ENCODE data around the gene USP12.

Gene USP12

GRCh38 chr13:27174766-27175455 lies 3.3 kb upstream of the USP12 start:
- Mint-ChIP-seq H3K36me3 (ENCODE audit: low read depth) (no peaks in the 10 kb centered on the region), H3K27me3 (ENCODE audit: low read depth, poor library complexity) (peaks cover 19% of the 10 kb centered on the region), H3K27ac (no peak overlapping the region), H3K9me3 (no peaks in the 10 kb centered on the region), H3K4me1 (peaks cover 22% of the 10 kb centered on the region), H3K4me3 (no peak overlapping the region)
- TF ChIP-seq, protein P1, sequence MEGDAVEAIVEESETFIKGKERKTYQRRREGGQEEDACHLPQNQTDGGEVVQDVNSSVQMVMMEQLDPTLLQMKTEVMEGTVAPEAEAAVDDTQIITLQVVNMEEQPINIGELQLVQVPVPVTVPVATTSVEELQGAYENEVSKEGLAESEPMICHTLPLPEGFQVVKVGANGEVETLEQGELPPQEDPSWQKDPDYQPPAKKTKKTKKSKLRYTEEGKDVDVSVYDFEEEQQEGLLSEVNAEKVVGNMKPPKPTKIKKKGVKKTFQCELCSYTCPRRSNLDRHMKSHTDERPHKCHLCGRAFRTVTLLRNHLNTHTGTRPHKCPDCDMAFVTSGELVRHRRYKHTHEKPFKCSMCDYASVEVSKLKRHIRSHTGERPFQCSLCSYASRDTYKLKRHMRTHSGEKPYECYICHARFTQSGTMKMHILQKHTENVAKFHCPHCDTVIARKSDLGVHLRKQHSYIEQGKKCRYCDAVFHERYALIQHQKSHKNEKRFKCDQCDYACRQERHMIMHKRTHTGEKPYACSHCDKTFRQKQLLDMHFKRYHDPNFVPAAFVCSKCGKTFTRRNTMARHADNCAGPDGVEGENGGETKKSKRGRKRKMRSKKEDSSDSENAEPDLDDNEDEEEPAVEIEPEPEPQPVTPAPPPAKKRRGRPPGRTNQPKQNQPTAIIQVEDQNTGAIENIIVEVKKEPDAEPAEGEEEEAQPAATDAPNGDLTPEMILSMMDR (IDR thresholded peaks at IDR 0.05): no peak
- no peak for DNase-seq

- H3K4me1 Mint-ChIP-seq: peaks cover 43% of the 10 kb centered on the region
- no peaks in the 10 kb centered on the region for H3K9me3 Mint-ChIP-seq
- no peak for DNase-seq
- H3K4me3 Mint-ChIP-seq: peak overlapping the region; percentile 86
- TF ChIP-seq, protein P1 (IDR thresholded peaks at IDR 0.05): no peak
- peak overlapping the region; percentile 4 for H3K27ac Mint-ChIP-seq
- no peaks in the 10 kb centered on the region for H3K36me3 Mint-ChIP-seq (ENCODE audit: low read depth)
- H3K27me3 Mint-ChIP-seq (ENCODE audit: low read depth, poor library complexity): peaks cover 14% of the 10 kb centered on the region
Measured at GRCh38 chr13:27172495-27172842, 858 bp upstream of the USP12 start.

DNA sequence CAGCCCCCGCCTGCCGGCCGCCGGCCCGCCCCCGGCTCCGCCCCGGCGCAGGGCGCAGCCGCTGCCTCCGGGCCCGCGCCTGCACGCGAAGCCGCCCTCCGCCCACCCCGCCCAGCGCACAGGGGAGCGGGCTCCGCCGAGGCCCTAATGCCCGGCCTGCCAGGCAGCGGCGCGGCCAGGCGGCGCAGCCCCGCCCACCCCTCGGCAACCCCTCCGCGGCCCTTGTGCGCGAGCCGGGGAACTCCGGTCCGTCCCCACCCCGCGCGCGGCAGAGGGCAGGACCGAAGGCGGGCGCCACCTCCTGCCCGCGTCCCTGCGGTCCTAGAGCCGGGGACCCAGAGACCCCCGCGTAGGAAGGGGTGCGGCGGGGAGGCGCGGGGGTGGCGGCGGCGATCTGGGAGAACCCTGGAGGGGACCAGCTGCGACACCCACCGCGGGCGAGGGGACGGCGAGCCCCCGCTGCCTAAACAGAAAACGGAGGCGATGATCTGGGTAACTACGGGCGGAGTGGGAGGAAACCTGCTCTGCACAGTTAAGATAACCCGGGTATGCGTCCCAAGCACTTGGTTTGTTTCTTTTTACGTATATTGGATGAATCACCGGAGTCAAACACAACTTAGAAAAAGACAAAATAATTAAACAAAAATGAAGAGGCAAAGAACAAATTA lies 350 bp upstream of the USP12 start:
- Mint-ChIP-seq H3K4me3 (peak overlapping the region; percentile 86), H3K4me1 (peaks cover 43% of the 10 kb centered on the region), H3K36me3 (ENCODE audit: low read depth) (no peaks in the 10 kb centered on the region), H3K27me3 (ENCODE audit: low read depth, poor library complexity) (peaks cover 11% of the 10 kb centered on the region), H3K27ac (peak overlapping the region; percentile 4), H3K9me3 (no peaks in the 10 kb centered on the region)
- TF ChIP-seq, protein P1 (IDR thresholded peaks at IDR 0.05): no peak
- peak; percentile 94 for DNase-seq

DNA sequence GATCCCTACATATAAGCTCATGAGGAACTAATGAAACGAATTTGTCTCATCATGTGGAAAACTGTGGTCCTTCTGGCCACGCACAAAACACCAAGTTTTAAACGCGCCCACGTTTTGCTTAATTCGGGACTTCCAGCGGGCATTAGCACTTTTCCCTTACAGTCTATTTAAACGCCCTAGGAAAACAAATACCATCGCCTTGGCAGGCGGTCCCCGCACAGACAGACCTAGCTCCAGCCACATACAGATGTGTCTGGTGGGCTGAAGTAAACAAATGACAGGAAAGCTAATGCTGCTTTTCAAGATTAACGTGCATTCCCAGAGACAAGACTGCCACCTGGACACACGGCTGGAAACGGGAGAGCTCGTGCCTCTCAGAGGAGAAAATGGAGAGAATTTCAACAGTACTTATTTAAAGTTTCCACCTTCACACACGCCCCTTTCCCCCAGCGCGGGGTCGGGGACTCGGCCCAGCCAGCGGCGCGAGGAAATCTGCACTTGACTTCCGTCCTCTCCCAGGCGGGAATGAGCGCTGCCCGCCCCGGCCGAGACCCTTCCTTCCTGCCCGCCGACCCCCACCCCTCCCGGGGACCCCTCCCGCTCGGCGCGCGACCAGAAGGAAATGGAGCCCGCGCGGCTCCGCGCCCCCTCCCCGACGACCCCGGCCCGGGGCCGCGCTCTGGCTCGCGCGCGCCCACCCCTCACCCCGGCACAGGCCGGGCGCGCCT lies 931 bp downstream of the USP12 start:
- no peaks in the 10 kb centered on the region for H3K36me3 Mint-ChIP-seq (ENCODE audit: low read depth)
- peak; percentile 82 for DNase-seq
- H3K9me3 Mint-ChIP-seq: no peaks in the 10 kb centered on the region
- H3K4me3 Mint-ChIP-seq: peak overlapping the region; percentile 95
- H3K4me1 Mint-ChIP-seq: peaks cover 43% of the 10 kb centered on the region
- TF ChIP-seq, protein P1 (IDR thresholded peaks at IDR 0.05): no peak
- H3K27ac Mint-ChIP-seq: peak overlapping the region; percentile 96
- peaks cover 7% of the 10 kb centered on the region for H3K27me3 Mint-ChIP-seq (ENCODE audit: low read depth, poor library complexity)

DNA sequence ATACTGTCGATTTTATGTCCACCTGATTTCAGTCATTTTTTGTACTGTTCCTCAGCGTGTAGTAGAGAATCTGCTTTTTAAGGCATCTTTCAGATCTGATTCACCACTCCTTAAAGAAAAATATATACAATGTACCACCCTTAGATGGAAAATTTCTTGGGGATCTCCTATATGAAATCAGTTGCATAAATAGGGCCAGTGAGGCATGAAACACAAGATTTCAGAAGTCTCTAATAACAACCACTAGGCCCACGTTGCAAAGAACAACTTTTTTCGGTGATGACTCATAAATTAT lies 1.4 kb downstream of the USP12 start:
- H3K27me3 Mint-ChIP-seq (ENCODE audit: low read depth, poor library complexity): peaks cover 7% of the 10 kb centered on the region
- TF ChIP-seq, protein P1 (IDR thresholded peaks at IDR 0.05): no peak
- H3K4me3 Mint-ChIP-seq: peak overlapping the region; percentile 95
- DNase-seq: no peak
- H3K9me3 Mint-ChIP-seq: no peaks in the 10 kb centered on the region
- no peak overlapping the region for H3K27ac Mint-ChIP-seq
- no peaks in the 10 kb centered on the region for H3K36me3 Mint-ChIP-seq (ENCODE audit: low read depth)
- peaks cover 43% of the 10 kb centered on the region for H3K4me1 Mint-ChIP-seq

Measured in nephron progenitor cell (in vitro differentiated cells).